ENCODE measurements around the gene NF1.

The NF1 gene

GRCh38 chr17:31390748-31391495 lies 296.1 kb downstream of the NF1 start:
- DNase-seq, result no peak

- no peak for DNase-seq
Measured at GRCh38 chr17:31391496-31391949, 296.7 kb downstream of the NF1 start, which contains the start of gene RAB11FIP4. RAB11FIP4 (plus strand) TSS chr17:31391675; CDS start chr17:31391853, 178 bp downstream.

- DNase-seq, result no peak
Measured at GRCh38 chr17:31392002-31392855, 297.5 kb downstream of the NF1 start.

- DNase-seq, result no peak
Measured at GRCh38 chr17:31392856-31393748, 298.3 kb downstream of the NF1 start.

GRCh38 chr17:31393749-31394146 lies 299.0 kb downstream of the NF1 start:
- no peak for DNase-seq

- peak; percentile 30 to 46 for DNase-seq
Measured at GRCh38 chr17:31394544-31394943, 299.8 kb downstream of the NF1 start.

- no peak for DNase-seq
Measured at GRCh38 chr17:31397256-31397939, 302.6 kb downstream of the NF1 start.

- DNase-seq, result no peak
Measured at GRCh38 chr17:31398381-31399311, 303.9 kb downstream of the NF1 start.

- no peak for DNase-seq
Measured at GRCh38 chr17:31400481-31400950, 305.7 kb downstream of the NF1 start.

GRCh38 chr17:31401456-31402254 lies 306.9 kb downstream of the NF1 start:
- no peak for DNase-seq

- no peak for DNase-seq
Measured at GRCh38 chr17:31404028-31404949, 309.5 kb downstream of the NF1 start.

GRCh38 chr17:31405890-31406371 lies 311.2 kb downstream of the NF1 start:
- no peak for DNase-seq

GRCh38 chr17:31408586-31408985 lies 313.8 kb downstream of the NF1 start:
- DNase-seq, result no peak

GRCh38 chr17:31411707-31412285 lies 317.0 kb downstream of the NF1 start:
- DNase-seq, result no peak

GRCh38 chr17:31412511-31412910 lies 317.7 kb downstream of the NF1 start:
- DNase-seq, result no peak

- DNase-seq, result no peak
Measured at GRCh38 chr17:31413081-31413799, 318.5 kb downstream of the NF1 start.

- DNase-seq, result no peak
Measured at GRCh38 chr17:31413874-31414549, 319.2 kb downstream of the NF1 start.

All from stimulated activated CD4-positive, alpha-beta T cell treated with anti-CD3 and anti-CD28 coated beads, Interleukin-2, amount 100 ng/mL, for 48 hours (primary cell).